ENCODE data around the gene CDKN2B-AS1.
A peak's percentile ranks its signal among the peaks of the same experiment; 100 is the strongest.

CDKN2B-AS1 gene

DNA sequence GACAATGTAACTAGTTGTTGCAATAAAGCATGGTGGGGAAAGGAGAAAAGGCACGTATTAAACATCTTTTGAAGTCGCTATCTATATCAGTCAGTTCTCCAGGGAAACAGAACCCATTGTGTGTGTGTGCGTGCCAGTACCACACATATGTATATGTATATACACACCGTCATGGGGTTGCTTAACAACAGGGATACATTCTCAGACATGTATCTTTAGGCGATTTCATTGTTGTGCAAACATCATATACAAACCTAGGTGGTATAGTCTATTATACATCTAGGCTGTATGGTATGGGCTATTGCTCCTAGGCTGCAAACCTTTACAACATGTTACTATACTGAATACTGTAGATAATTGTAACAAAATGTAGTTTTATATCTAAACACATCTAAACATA, 2.3 kb downstream of the CDKN2B-AS1 start:
- no peak overlapping the region for H3K4me3 ChIP-seq (replicated peaks; ENCODE audit: low read depth, low read length)
- no peak for DNase-seq (ENCODE audit: low read depth)
- TF ChIP-seq, protein P1, sequence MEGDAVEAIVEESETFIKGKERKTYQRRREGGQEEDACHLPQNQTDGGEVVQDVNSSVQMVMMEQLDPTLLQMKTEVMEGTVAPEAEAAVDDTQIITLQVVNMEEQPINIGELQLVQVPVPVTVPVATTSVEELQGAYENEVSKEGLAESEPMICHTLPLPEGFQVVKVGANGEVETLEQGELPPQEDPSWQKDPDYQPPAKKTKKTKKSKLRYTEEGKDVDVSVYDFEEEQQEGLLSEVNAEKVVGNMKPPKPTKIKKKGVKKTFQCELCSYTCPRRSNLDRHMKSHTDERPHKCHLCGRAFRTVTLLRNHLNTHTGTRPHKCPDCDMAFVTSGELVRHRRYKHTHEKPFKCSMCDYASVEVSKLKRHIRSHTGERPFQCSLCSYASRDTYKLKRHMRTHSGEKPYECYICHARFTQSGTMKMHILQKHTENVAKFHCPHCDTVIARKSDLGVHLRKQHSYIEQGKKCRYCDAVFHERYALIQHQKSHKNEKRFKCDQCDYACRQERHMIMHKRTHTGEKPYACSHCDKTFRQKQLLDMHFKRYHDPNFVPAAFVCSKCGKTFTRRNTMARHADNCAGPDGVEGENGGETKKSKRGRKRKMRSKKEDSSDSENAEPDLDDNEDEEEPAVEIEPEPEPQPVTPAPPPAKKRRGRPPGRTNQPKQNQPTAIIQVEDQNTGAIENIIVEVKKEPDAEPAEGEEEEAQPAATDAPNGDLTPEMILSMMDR (IDR thresholded peaks at IDR 0.05; ENCODE audit: low read length, missing control alignments) = no peak

- TF ChIP-seq, protein P1 (IDR thresholded peaks at IDR 0.05; ENCODE audit: low read length, missing control alignments) = no peak
- no peak for DNase-seq (ENCODE audit: low read depth)
- no peak overlapping the region for H3K4me3 ChIP-seq (replicated peaks; ENCODE audit: low read depth, low read length)
These were observed 2.9 kb downstream of the CDKN2B-AS1 start for GRCh38 chr9:21997480-21997879.

GRCh38 chr9:21998026-21998425, 3.4 kb downstream of the CDKN2B-AS1 start:
- DNase-seq (ENCODE audit: low read depth) = no peak
- TF ChIP-seq, protein P1 (IDR thresholded peaks at IDR 0.05; ENCODE audit: low read length, missing control alignments) = no peak

GRCh38 chr9:22002038-22002437, 7.4 kb downstream of the CDKN2B-AS1 start:
- TF ChIP-seq, protein P1 (IDR thresholded peaks at IDR 0.05; ENCODE audit: low read length, missing control alignments) = no peak
- H3K4me3 ChIP-seq (replicated peaks; ENCODE audit: low read depth, low read length) = no peak overlapping the region
- no peak for DNase-seq (ENCODE audit: low read depth)

More at GRCh38 chr9:21998026-21998425, 3.4 kb downstream of the CDKN2B-AS1 start:
- no peak overlapping the region for H3K4me3 ChIP-seq (replicated peaks; ENCODE audit: low read depth, low read length)

GRCh38 chr9:22005021-22005701, 10.6 kb downstream of the CDKN2B-AS1 start:
- TF ChIP-seq, protein P1 (IDR thresholded peaks at IDR 0.05; ENCODE audit: low read length, missing control alignments) = peak; percentile 10
- H3K4me3 ChIP-seq (replicated peaks; ENCODE audit: low read depth, low read length) = peak overlapping the region; percentile 94
- peak; percentile 36 for DNase-seq (ENCODE audit: low read depth)

- H3K4me3 ChIP-seq (replicated peaks; ENCODE audit: low read depth, low read length) = peak overlapping the region; percentile 94
- DNase-seq (ENCODE audit: low read depth) = peak; percentile 51
- TF ChIP-seq, protein P1 (IDR thresholded peaks at IDR 0.05; ENCODE audit: low read length, missing control alignments) = no peak
These were observed 11.4 kb downstream of the CDKN2B-AS1 start for GRCh38 chr9:22005702-22006606.
